Testis (tissue), 3 donors: Measurements from ENCODE around the gene ZRANB3. TPM values are rescaled to one million over a fixed set of nuclear protein-coding genes. Genes with fewer than 3 reads are reported as not detected.
"Not testable (repeated sequence)": the region's sequence is repeated elsewhere in the genome, so short reads cannot be mapped to it uniquely, and the experiment has no call there.

Experiments
- DNase-seq: peaks from one replicate; pipeline ENCODE4 v3.0.0-alpha.2; 2019
- H3K27ac ChIP-seq, 2 donors: fragments of 200-600 bp; sonication (generic); one replicate each; pipeline ENCODE4 v1.5.1; 2019
- H3K27me3 ChIP-seq: fragments of 200-600 bp; sonication (generic); one replicate; pipeline ENCODE4 v1.5.1; 2019
- H3K36me3 ChIP-seq: fragments of 200-600 bp; sonication (generic); one replicate; pipeline ENCODE4 v1.5.1; 2017; ENCODE audit warnings: low read depth; ENCODE audit errors: missing control alignments
- H3K4me1 ChIP-seq: fragments of 200-600 bp; sonication (generic); one replicate; pipeline ENCODE4 v1.5.1; 2019
- H3K4me3 ChIP-seq, 2 donors: fragments of 200-600 bp; sonication (generic); one replicate each; pipeline ENCODE4 v1.5.1; 2017 to 2019
- H3K9me3 ChIP-seq: fragments of 200-600 bp; sonication (generic); one replicate; pipeline ENCODE4 v1.5.1; 2017
- POLR2A ChIP-seq: fragments of 450-650 bp; IDR thresholded peaks from one replicate; pipeline ENCODE4 v1.6.1; 2017; ENCODE audit warnings: antibody characterized with exemption, mild to moderate bottlenecking, moderate library complexity
- WGBS, 2 donors: methylation state at CpG; one replicate each; pipeline ENCODE4 v1.1.5; 2018; 5-methylcytosine and 5-hydroxymethylcytosine counted together
- intact Hi-C: fragments of 100-400 bp; cut with DNase I; formaldehyde crosslinking; loops from one replicate; pipeline ENCODE4 v1.15.1; 2023; ENCODE audit warnings: low total_unique reads
- polyA plus RNA-seq: library from polyadenylated mRNA; stranded (reverse); fragments of 350-450 nt; fragmentation: Illumina TruSeq; extraction: RNeasy Lipid Tissue Mini Kit (QIAGEN cat#74804); gene quantifications from one replicate; pipeline ENCODE4 v1.2.3, GENCODE V29; 2014; ENCODE audit warnings: low read depth, low replicate concordance; ENCODE audit not compliant: insufficient read depth
- total RNA-seq, 2 donors: library from RNA; depleted of rRNA; stranded (reverse); fragments of >200 nt; gene quantifications; one replicate each; pipeline ENCODE4 v1.2.3, GENCODE V29; 2016
- TF ChIP-seq, protein P1 (sequence below), 3 experiments: fragments of 450-650 bp in 2 of 3; fragments of 200-600 bp in 1 of 3; sonication (generic) in 1 of 3; IDR thresholded peaks; one replicate each; pipeline ENCODE4 v1.5.1; 2016 to 2019; ENCODE audit warnings: antibody characterized with exemption in 3 of 3, mild to moderate bottlenecking in 2 of 3, moderate library complexity in 1 of 3

The ZRANB3 gene
- total and polyA plus RNA-seq, 3 donors from 2014 or later = 8.6 to 28.8 (median 19.3) TPM

DNA sequence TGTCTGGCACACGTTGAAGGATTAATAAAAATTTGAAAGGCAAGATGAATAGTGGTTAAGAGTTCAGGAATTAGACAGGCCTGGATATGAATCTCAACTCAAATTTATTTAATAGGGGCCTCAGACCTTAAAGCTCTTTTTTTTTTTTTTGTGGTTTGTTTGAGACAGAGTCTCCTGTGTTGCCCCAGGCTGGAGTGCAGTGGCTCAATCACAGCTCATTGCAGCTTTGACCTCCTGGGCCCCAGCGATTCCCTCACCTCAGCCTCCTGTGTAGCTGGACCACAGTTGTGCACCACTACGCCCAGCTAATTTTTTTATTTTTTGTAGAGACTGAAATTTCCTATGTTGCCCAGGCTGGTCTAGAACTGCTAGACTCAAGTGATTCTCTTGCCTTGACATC, 3.0 kb downstream of the ZRANB3 start:
- TF ChIP-seq POLR2A = no peak
- peaks cover 2% of the 10 kb centered on the region for H3K4me1 ChIP-seq
- no peak overlapping the region for H3K4me3 ChIP-seq
- WGBS, 2 donors = 94% methylated on average over 3 of the region's 3 CpGs
- no peaks in the 10 kb centered on the region for H3K36me3 ChIP-seq
- no peak overlapping the region for H3K27ac ChIP-seq
- no peak for DNase-seq
- intact Hi-C loops = no loop called here
- H3K27me3 ChIP-seq = no peaks in the 10 kb centered on the region
- no peaks in the 10 kb centered on the region for H3K9me3 ChIP-seq

DNA sequence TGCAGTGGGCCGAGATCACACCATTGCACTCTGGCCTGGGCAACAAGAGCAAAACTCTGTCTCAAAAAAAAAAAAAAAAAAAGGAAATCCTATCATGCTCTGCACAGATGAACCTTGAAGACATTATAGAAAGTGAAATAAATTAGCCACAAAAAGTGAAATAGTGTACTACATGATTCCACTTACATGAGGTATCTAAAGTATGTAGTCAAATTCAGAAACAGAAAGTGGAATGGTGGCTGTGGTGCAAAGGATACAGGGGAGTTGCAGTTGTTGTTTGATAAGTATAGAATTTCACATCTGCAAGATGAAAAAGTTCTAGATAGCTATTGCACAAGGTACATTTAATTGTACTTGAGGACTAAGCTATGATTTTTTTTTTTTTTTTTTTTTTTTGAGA, 5.2 kb downstream of the ZRANB3 start:
- Histone ChIP-seq H3K9me3 (no peaks in the 10 kb centered on the region), H3K27me3 (no peaks in the 10 kb centered on the region), H3K27ac (no peak overlapping the region), H3K36me3 (no peaks in the 10 kb centered on the region), H3K4me3 (no peak overlapping the region), H3K4me1 (no peaks in the 10 kb centered on the region)
- TF ChIP-seq POLR2A = no peak
- TF ChIP-seq, protein P1, sequence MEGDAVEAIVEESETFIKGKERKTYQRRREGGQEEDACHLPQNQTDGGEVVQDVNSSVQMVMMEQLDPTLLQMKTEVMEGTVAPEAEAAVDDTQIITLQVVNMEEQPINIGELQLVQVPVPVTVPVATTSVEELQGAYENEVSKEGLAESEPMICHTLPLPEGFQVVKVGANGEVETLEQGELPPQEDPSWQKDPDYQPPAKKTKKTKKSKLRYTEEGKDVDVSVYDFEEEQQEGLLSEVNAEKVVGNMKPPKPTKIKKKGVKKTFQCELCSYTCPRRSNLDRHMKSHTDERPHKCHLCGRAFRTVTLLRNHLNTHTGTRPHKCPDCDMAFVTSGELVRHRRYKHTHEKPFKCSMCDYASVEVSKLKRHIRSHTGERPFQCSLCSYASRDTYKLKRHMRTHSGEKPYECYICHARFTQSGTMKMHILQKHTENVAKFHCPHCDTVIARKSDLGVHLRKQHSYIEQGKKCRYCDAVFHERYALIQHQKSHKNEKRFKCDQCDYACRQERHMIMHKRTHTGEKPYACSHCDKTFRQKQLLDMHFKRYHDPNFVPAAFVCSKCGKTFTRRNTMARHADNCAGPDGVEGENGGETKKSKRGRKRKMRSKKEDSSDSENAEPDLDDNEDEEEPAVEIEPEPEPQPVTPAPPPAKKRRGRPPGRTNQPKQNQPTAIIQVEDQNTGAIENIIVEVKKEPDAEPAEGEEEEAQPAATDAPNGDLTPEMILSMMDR (IDR thresholded peaks at IDR 0.05) = no peak
- 83 to 100% methylated on average over 1 of the region's 1 CpG for WGBS, 2 donors
- intact Hi-C loops = no loop called here
- no peak for DNase-seq

DNA sequence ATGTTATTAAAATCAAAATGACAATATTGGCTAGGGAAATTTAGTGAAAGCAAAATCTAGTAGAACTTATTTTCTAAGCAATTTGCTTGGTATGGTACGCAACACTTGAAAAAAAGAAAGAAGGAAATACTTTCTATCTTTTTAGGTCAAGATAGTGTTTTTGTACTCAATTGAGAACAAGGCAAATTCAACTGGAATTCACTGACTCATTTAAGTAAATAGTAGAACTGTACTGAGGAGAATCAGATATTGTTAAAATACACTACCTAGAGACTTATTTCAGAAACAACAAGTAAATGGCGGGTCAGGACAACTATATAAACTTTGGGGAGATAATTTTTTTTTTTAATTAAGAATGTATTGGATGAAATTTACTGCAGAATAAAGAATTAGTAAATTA, 18.9 kb downstream of the ZRANB3 start:
- no peaks in the 10 kb centered on the region for H3K36me3 ChIP-seq
- no peaks in the 10 kb centered on the region for H3K9me3 ChIP-seq
- no peaks in the 10 kb centered on the region for H3K27me3 ChIP-seq
- TF ChIP-seq POLR2A = no peak
- TF ChIP-seq, protein P1 (IDR thresholded peaks at IDR 0.05) = no peak
- no peak overlapping the region for H3K4me3 ChIP-seq
- no peak overlapping the region for H3K27ac ChIP-seq
- WGBS, 2 donors = 95 to 98% methylated on average over 2 of the region's 2 CpGs
- no peaks in the 10 kb centered on the region for H3K4me1 ChIP-seq
- intact Hi-C loops = no loop called here
- DNase-seq = no peak

DNA sequence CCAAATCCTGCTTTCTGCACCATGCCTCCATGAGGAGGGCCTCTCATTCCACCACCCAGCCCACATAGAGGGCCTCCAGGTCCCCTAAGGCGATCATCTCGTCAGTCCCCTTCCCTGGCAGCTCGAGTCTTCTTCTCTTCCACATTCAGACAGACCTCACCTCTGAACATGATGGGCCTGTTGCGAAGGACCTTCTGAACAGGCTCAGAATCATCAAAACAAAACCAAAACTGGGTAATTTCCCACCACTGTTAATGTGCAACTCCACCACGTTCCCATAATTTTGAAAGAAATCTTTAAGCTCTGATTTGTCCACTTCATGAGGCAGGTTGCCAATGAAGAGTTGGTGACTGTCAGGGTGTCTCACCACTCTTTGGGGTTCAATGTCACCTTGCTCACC, 20.4 kb downstream of the ZRANB3 start:
- no peaks in the 10 kb centered on the region for H3K4me1 ChIP-seq
- no peaks in the 10 kb centered on the region for H3K36me3 ChIP-seq
- H3K27me3 ChIP-seq = no peaks in the 10 kb centered on the region
- no peak overlapping the region for H3K27ac ChIP-seq
- H3K9me3 ChIP-seq = no peaks in the 10 kb centered on the region
- TF ChIP-seq, protein P1 (IDR thresholded peaks at IDR 0.05) = no peak
- no peak for TF ChIP-seq POLR2A
- no peak overlapping the region for H3K4me3 ChIP-seq
- WGBS, 2 donors = 89 to 95% methylated on average over 5 of the region's 5 CpGs
- intact Hi-C loops = no loop called here
- no peak for DNase-seq

DNA sequence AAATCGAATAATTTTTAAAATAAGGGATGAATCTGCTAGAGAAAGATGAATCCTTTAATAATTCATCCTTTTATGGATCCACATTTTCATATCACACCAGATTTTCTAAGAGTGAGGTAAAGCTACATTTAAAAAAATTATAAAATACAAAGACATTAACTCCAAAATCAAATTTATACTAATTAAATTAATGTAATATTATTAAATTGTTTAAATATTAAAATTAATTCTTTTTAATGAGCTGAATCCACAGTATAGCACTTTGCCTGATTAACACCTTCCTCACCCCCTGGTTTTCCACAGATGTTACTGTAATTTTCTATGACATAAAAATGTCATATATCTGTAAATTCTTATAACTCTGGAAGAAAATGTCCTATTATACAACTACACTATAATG, 26.2 kb downstream of the ZRANB3 start:
- no peak overlapping the region for H3K4me3 ChIP-seq
- no peak for DNase-seq
- intact Hi-C loops = no loop called here
- H3K27me3 ChIP-seq = no peaks in the 10 kb centered on the region
- H3K27ac ChIP-seq = no peak overlapping the region
- no peaks in the 10 kb centered on the region for H3K36me3 ChIP-seq
- no peaks in the 10 kb centered on the region for H3K4me1 ChIP-seq
- no peaks in the 10 kb centered on the region for H3K9me3 ChIP-seq
- 92% methylated on average over 1 of the region's 1 CpG for WGBS, 2 donors
- TF ChIP-seq POLR2A = no peak
- TF ChIP-seq, protein P1 (IDR thresholded peaks at IDR 0.05) = no peak

DNA sequence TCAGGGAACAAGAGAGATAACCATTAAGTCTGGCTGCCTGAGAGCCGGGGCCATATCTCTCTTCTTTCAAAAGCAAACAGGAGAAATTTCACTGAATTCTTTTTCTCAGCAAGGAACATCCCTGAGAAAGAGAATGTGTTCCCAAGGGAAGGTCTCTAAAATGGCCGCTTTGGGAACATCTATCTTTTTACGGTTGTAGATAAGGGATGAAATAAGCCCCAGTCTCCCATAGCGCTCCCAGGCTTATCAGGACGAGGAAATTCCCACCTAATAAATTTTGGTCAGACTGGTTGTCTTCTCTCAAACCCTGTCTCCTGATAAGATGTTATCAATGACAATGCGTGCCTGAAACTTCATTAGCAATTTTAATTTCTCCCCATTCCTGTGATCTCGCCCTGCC, 32.4 kb downstream of the ZRANB3 start:
- H3K9me3 ChIP-seq, H3K4me3 ChIP-seq, intact Hi-C loops, H3K4me1 ChIP-seq, H3K36me3 ChIP-seq, H3K27ac ChIP-seq, DNase-seq, H3K27me3 ChIP-seq: not testable (repeated sequence)
- 91 to 94% methylated on average over 7 of the region's 7 CpGs for WGBS, 2 donors
